H1 (cell line): ENCODE data around the gene DIPK1B. TPM values are rescaled to one million over a fixed set of nuclear protein-coding genes. Genes with fewer than 3 reads are reported as not detected.

Experiments
- CEBPB ChIP-seq: IDR thresholded peaks from 2 replicates; pipeline ENCODE4 v1.6.1; 2012; ENCODE audit warnings: low read depth, low read length
- EZH2 ChIP-seq: fragments of 200-600 bp; sonication (generic); IDR thresholded peaks from 2 replicates; pipeline ENCODE4 v1.7.1; 2012; ENCODE audit warnings: low read depth, mild to moderate bottlenecking, moderate library complexity, low read length, inconsistent platforms; ENCODE audit not compliant: severe bottlenecking
- POLR2A ChIP-seq, 2 experiments: IDR thresholded peaks; 1 replicate in 1 of 2; 2 replicates in 1 of 2; pipeline ENCODE4 v1.6.1; 2011; ENCODE audit warnings: low read depth in 2 of 2, low read length in 2 of 2, mild to moderate bottlenecking in 2 of 2; ENCODE audit errors: control extremely low read depth in 1 of 2
- RFX5 ChIP-seq: IDR thresholded peaks from 2 replicates; pipeline ENCODE4 v1.6.1; 2011; ENCODE audit warnings: low read depth, low read length, improper control_type of control experiment, borderline replicate concordance
- SIRT6 ChIP-seq: IDR thresholded peaks from one replicate; pipeline ENCODE4 v1.7.1; 2012; ENCODE audit warnings: low read length, inconsistent platforms
- SRF ChIP-seq: IDR thresholded peaks from 2 replicates; pipeline ENCODE4 v1.6.1; 2011; ENCODE audit warnings: mild to moderate bottlenecking, low read depth, low read length, moderate library complexity
- YY1 ChIP-seq: IDR thresholded peaks from 2 replicates; pipeline ENCODE4 v1.6.1; 2011; ENCODE audit warnings: low read depth, mild to moderate bottlenecking, low read length
- polyA plus RNA-seq, 7 experiments: library from polyadenylated mRNA; depleted of rRNA in 3 of 7; stranded (reverse) in 5 of 7; unstranded in 2 of 7; fragments of >200 nt in 5 of 7; fragments of 200-250 nt in 2 of 7; gene quantifications; 1 replicate in 5 of 7; 2 replicates in 1 of 7; 4 replicates in 1 of 7; pipeline versions ENCODE4 v1.2.1 to v1.2.3, GENCODE V29; 2011 to 2013; ENCODE audit warnings: missing spikeins in 2 of 7, mixed read lengths in 2 of 7
- total RNA-seq: library from RNA; stranded (reverse); fragmentation: NEBNext Ultra II Directional; extraction: Animal tissue kit (Norgen Biotek cat#: 25700); gene quantifications from 2 replicates; pipeline ENCODE4 v1.2.1, GENCODE V29; 2021
- TF ChIP-seq, protein P1 (sequence below): fragments of 300-600 bp; sonication (generic); IDR thresholded peaks from 2 replicates; pipeline ENCODE4 v1.7.1; 2012; ENCODE audit warnings: low read length, moderate library complexity, mild to moderate bottlenecking, inconsistent platforms; ENCODE audit not compliant: insufficient replicate concordance
- TF ChIP-seq, protein P2 (sequence below): IDR thresholded peaks from 2 replicates; pipeline ENCODE4 v1.6.1; 2012; ENCODE audit warnings: low read length, inconsistent platforms

Gene DIPK1B
- total and polyA plus RNA-seq, 2 of the 8 experiments (the other 6 are each of a cell fraction or from before 2014, with no cell fraction given): 32.3 to 64.8 TPM

DNA sequence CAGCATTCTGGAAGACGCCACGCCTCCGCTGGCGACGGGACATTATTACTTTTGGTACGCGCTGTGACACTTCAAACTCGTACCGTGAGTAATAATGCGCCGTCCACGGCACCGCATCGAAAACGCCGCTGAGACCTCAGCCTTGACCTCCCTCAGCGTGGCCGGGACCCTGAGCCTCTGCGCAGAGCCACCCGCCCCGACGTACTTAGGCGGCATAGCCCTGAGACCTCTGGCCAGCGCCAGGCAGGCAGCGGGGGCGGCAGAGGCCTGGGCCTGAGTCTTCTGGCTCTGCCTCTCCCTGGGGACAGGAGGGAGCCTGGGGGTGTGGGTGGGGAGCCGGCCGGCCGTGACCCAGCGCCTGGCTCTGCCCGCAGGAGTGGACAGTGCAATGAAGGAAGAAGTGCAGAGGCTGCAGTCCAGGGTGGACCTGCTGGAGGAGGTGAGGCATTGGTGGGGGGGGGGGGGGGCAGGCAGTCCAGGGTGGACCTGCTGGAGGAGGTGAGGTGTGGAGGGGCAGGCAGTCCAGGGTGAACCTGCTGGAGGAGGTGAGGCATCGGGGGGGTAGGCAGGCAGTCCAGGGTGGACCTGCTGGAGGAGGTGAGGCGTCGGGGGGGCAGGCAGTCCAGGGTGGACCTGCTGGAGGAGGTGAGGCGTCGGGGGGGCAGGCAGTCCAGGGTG, 41.7 kb upstream of the DIPK1B start (continued):
- TF ChIP-seq, protein P1, sequence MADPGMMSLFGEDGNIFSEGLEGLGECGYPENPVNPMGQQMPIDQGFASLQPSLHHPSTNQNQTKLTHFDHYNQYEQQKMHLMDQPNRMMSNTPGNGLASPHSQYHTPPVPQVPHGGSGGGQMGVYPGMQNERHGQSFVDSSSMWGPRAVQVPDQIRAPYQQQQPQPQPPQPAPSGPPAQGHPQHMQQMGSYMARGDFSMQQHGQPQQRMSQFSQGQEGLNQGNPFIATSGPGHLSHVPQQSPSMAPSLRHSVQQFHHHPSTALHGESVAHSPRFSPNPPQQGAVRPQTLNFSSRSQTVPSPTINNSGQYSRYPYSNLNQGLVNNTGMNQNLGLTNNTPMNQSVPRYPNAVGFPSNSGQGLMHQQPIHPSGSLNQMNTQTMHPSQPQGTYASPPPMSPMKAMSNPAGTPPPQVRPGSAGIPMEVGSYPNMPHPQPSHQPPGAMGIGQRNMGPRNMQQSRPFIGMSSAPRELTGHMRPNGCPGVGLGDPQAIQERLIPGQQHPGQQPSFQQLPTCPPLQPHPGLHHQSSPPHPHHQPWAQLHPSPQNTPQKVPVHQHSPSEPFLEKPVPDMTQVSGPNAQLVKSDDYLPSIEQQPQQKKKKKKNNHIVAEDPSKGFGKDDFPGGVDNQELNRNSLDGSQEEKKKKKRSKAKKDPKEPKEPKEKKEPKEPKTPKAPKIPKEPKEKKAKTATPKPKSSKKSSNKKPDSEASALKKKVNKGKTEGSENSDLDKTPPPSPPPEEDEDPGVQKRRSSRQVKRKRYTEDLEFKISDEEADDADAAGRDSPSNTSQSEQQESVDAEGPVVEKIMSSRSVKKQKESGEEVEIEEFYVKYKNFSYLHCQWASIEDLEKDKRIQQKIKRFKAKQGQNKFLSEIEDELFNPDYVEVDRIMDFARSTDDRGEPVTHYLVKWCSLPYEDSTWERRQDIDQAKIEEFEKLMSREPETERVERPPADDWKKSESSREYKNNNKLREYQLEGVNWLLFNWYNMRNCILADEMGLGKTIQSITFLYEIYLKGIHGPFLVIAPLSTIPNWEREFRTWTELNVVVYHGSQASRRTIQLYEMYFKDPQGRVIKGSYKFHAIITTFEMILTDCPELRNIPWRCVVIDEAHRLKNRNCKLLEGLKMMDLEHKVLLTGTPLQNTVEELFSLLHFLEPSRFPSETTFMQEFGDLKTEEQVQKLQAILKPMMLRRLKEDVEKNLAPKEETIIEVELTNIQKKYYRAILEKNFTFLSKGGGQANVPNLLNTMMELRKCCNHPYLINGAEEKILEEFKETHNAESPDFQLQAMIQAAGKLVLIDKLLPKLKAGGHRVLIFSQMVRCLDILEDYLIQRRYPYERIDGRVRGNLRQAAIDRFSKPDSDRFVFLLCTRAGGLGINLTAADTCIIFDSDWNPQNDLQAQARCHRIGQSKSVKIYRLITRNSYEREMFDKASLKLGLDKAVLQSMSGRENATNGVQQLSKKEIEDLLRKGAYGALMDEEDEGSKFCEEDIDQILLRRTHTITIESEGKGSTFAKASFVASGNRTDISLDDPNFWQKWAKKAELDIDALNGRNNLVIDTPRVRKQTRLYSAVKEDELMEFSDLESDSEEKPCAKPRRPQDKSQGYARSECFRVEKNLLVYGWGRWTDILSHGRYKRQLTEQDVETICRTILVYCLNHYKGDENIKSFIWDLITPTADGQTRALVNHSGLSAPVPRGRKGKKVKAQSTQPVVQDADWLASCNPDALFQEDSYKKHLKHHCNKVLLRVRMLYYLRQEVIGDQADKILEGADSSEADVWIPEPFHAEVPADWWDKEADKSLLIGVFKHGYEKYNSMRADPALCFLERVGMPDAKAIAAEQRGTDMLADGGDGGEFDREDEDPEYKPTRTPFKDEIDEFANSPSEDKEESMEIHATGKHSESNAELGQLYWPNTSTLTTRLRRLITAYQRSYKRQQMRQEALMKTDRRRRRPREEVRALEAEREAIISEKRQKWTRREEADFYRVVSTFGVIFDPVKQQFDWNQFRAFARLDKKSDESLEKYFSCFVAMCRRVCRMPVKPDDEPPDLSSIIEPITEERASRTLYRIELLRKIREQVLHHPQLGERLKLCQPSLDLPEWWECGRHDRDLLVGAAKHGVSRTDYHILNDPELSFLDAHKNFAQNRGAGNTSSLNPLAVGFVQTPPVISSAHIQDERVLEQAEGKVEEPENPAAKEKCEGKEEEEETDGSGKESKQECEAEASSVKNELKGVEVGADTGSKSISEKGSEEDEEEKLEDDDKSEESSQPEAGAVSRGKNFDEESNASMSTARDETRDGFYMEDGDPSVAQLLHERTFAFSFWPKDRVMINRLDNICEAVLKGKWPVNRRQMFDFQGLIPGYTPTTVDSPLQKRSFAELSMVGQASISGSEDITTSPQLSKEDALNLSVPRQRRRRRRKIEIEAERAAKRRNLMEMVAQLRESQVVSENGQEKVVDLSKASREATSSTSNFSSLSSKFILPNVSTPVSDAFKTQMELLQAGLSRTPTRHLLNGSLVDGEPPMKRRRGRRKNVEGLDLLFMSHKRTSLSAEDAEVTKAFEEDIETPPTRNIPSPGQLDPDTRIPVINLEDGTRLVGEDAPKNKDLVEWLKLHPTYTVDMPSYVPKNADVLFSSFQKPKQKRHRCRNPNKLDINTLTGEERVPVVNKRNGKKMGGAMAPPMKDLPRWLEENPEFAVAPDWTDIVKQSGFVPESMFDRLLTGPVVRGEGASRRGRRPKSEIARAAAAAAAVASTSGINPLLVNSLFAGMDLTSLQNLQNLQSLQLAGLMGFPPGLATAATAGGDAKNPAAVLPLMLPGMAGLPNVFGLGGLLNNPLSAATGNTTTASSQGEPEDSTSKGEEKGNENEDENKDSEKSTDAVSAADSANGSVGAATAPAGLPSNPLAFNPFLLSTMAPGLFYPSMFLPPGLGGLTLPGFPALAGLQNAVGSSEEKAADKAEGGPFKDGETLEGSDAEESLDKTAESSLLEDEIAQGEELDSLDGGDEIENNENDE: no peak
- TF ChIP-seq, protein P2, sequence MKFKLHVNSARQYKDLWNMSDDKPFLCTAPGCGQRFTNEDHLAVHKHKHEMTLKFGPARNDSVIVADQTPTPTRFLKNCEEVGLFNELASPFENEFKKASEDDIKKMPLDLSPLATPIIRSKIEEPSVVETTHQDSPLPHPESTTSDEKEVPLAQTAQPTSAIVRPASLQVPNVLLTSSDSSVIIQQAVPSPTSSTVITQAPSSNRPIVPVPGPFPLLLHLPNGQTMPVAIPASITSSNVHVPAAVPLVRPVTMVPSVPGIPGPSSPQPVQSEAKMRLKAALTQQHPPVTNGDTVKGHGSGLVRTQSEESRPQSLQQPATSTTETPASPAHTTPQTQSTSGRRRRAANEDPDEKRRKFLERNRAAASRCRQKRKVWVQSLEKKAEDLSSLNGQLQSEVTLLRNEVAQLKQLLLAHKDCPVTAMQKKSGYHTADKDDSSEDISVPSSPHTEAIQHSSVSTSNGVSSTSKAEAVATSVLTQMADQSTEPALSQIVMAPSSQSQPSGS: no peak
- no peak for TF ChIP-seq YY1
- TF ChIP-seq SIRT6: no peak
- TF ChIP-seq POLR2A (IDR thresholded peaks at IDR 0.05; ENCODE audit: control extremely low read depth in 1 of 2, low read depth in 2 of 2, low read length in 2 of 2): no peak
- no peak for TF ChIP-seq SRF
- no peak for TF ChIP-seq RFX5
- TF ChIP-seq EZH2: no peak
- no peak for TF ChIP-seq CEBPB
